Neural progenitor cell (in vitro differentiated cells): ENCODE measurements around the gene ABL2. TPM values are rescaled to one million over a fixed set of nuclear protein-coding genes. Genes with fewer than 3 reads are reported as not detected.

ENCODE experiments used
- DNase-seq: peaks from one replicate; pipeline ENCODE4 v3.0.0-alpha.2; 2016; ENCODE audit warnings: low spot score
- H2AFZ ChIP-seq: fragments of 200-600 bp; sonication (generic); replicated peaks from 2 replicates; pipeline ENCODE4 v1.6.1; 2016; ENCODE audit warnings: antibody characterized with exemption
- H3F3A ChIP-seq: fragments of 200-600 bp; sonication (generic); 2 replicates; pipeline ENCODE4 v1.6.1; 2016; ENCODE audit warnings: antibody characterized with exemption, low read depth
- H3K27ac ChIP-seq: fragments of 200-600 bp; sonication (generic); 2 replicates; pipeline ENCODE4 v1.5.1; 2016; ENCODE audit warnings: mild to moderate bottlenecking
- H3K27me3 ChIP-seq: fragments of 200-600 bp; sonication (generic); 2 replicates; pipeline ENCODE4 v1.6.1; 2016; ENCODE audit warnings: mild to moderate bottlenecking, moderate library complexity
- H3K36me3 ChIP-seq: fragments of 200-600 bp; sonication (generic); 2 replicates; pipeline ENCODE4 v1.5.1; 2016
- H3K4me1 ChIP-seq: fragments of 200-600 bp; sonication (generic); 2 replicates; pipeline ENCODE4 v1.6.1; 2016; ENCODE audit warnings: mixed run types
- H3K4me2 ChIP-seq: fragments of 200-600 bp; sonication (generic); 2 replicates; pipeline ENCODE4 v1.6.1; 2016
- H3K4me3 ChIP-seq: fragments of 200-600 bp; sonication (generic); 2 replicates; pipeline ENCODE4 v1.5.1; 2016
- H3K79me2 ChIP-seq: fragments of 200-600 bp; sonication (generic); 2 replicates; pipeline ENCODE4 v1.6.1; 2016; ENCODE audit warnings: low read depth
- H3K9ac ChIP-seq: fragments of 200-600 bp; sonication (generic); 2 replicates; pipeline ENCODE4 v1.6.1; 2016
- H3K9me3 ChIP-seq: fragments of 200-600 bp; sonication (generic); 2 replicates; pipeline ENCODE4 v1.5.1; 2016; ENCODE audit warnings: low read depth
- H4K20me1 ChIP-seq: fragments of 200-600 bp; sonication (generic); 2 replicates; pipeline ENCODE4 v1.6.1; 2016; ENCODE audit warnings: low read depth
- H3K27ac Mint-ChIP-seq: 3 replicates; pipeline ENCODE4 v1.8.0; 2021; ENCODE audit warnings: mixed read lengths
- H3K27me3 Mint-ChIP-seq: 2 replicates; pipeline ENCODE4 v1.8.0; 2022; ENCODE audit warnings: low read depth, mild to moderate bottlenecking, inconsistent platforms, moderate library complexity, mixed read lengths; ENCODE audit not compliant: insufficient read depth
- H3K36me3 Mint-ChIP-seq: 3 replicates; pipeline ENCODE4 v1.8.0; 2021; ENCODE audit warnings: mixed read lengths
- H3K4me1 Mint-ChIP-seq: 3 replicates; pipeline ENCODE4 v1.8.0; 2021; ENCODE audit warnings: mixed read lengths
- H3K4me3 Mint-ChIP-seq: 3 replicates; pipeline ENCODE4 v1.8.0; 2021; ENCODE audit warnings: mild to moderate bottlenecking, moderate library complexity, mixed read lengths
- H3K9me3 Mint-ChIP-seq: 3 replicates; pipeline ENCODE4 v1.8.0; 2020; ENCODE audit warnings: mixed read lengths
- CTCF ChIP-seq: fragments of 200-600 bp; sonication (generic); IDR thresholded peaks from 2 replicates; pipeline ENCODE4 v1.5.1; 2017; ENCODE audit warnings: antibody characterized with exemption, mild to moderate bottlenecking
- EZH2 ChIP-seq: fragments of 200-600 bp; sonication (generic); IDR thresholded peaks from 2 replicates; pipeline ENCODE4 v1.6.1; 2017; ENCODE audit warnings: antibody characterized with exemption, mild to moderate bottlenecking, moderate library complexity
- EZH2phosphoT487 ChIP-seq: fragments of 200-600 bp; sonication (generic); IDR thresholded peaks from 2 replicates; pipeline ENCODE4 v1.6.1; 2017; ENCODE audit warnings: antibody characterized with exemption
- total RNA-seq: library from RNA; depleted of rRNA; stranded (reverse); fragments of >200 nt; gene quantifications from 2 replicates; pipeline ENCODE4 v1.2.3, GENCODE V29; 2015; ENCODE audit warnings: low replicate concordance

The ABL2 gene
- total RNA-seq, 1 donor from 2014 or later = 17.9 TPM

GRCh38 chr1:179103999-179104398 lies 125.5 kb downstream of the ABL2 start:
- Histone ChIP-seq H3K79me2 (no peaks in the 10 kb centered on the region), H2AFZ (no peak overlapping the region), H3K27ac (no peak overlapping the region), H3K9me3 (no peaks in the 10 kb centered on the region), H4K20me1 (peaks cover 6% of the 10 kb centered on the region), H3F3A (no peaks in the 10 kb centered on the region), H3K36me3 (no peaks in the 10 kb centered on the region), H3K4me1 (no peaks in the 10 kb centered on the region), H3K9ac (no peak overlapping the region), H3K4me2 (no peak overlapping the region), H3K4me3 (no peak overlapping the region), H3K27me3 (no peaks in the 10 kb centered on the region)
- DNase-seq = no peak
- H3K4me1 Mint-ChIP-seq = no peaks in the 10 kb centered on the region
- no peaks in the 10 kb centered on the region for H3K9me3 Mint-ChIP-seq
- H3K27ac Mint-ChIP-seq = no peak overlapping the region
- peaks cover 20% of the 10 kb centered on the region for H3K36me3 Mint-ChIP-seq
- no peak overlapping the region for H3K4me3 Mint-ChIP-seq
- no peaks in the 10 kb centered on the region for H3K27me3 Mint-ChIP-seq
- TF ChIP-seq EZH2phosphoT487 (no peak), EZH2 (no peak), CTCF (no peak)

- no peaks in the 10 kb centered on the region for H3K27me3 Mint-ChIP-seq
- H3K36me3 Mint-ChIP-seq = peaks cover 13% of the 10 kb centered on the region
- no peaks in the 10 kb centered on the region for H3K79me2 ChIP-seq
- H3K9ac ChIP-seq = no peak overlapping the region
- no peaks in the 10 kb centered on the region for H3K4me1 ChIP-seq
- no peak overlapping the region for H3K27ac Mint-ChIP-seq
- H3K9me3 Mint-ChIP-seq = no peaks in the 10 kb centered on the region
- H3K9me3 ChIP-seq = no peaks in the 10 kb centered on the region
- H3K27me3 ChIP-seq = no peaks in the 10 kb centered on the region
- no peaks in the 10 kb centered on the region for H3K36me3 ChIP-seq
- H3F3A ChIP-seq = no peaks in the 10 kb centered on the region
- no peak overlapping the region for H3K4me2 ChIP-seq
- no peak overlapping the region for H2AFZ ChIP-seq
- no peak overlapping the region for H3K4me3 Mint-ChIP-seq
- DNase-seq = no peak
- H3K27ac ChIP-seq = no peak overlapping the region
- H3K4me1 Mint-ChIP-seq = no peaks in the 10 kb centered on the region
- H4K20me1 ChIP-seq = peaks cover 6% of the 10 kb centered on the region
- H3K4me3 ChIP-seq = no peak overlapping the region
- TF ChIP-seq CTCF (no peak), EZH2 (no peak), EZH2phosphoT487 (no peak)
These were observed 127.9 kb downstream of the ABL2 start for GRCh38 chr1:179101566-179101965.

GRCh38 chr1:179099891-179100290 lies 129.6 kb downstream of the ABL2 start:
- Histone ChIP-seq H4K20me1 (peaks cover 1% of the 10 kb centered on the region), H2AFZ (no peak overlapping the region), H3K4me2 (no peak overlapping the region), H3K9ac (no peak overlapping the region), H3K4me1 (no peaks in the 10 kb centered on the region), H3F3A (no peaks in the 10 kb centered on the region), H3K79me2 (no peaks in the 10 kb centered on the region), H3K27ac (no peak overlapping the region), H3K9me3 (no peaks in the 10 kb centered on the region), H3K27me3 (no peaks in the 10 kb centered on the region), H3K36me3 (no peaks in the 10 kb centered on the region), H3K4me3 (no peak overlapping the region)
- no peak for DNase-seq
- no peak overlapping the region for H3K27ac Mint-ChIP-seq
- H3K4me3 Mint-ChIP-seq = no peak overlapping the region
- peaks cover 19% of the 10 kb centered on the region for H3K36me3 Mint-ChIP-seq
- H3K27me3 Mint-ChIP-seq = no peaks in the 10 kb centered on the region
- no peaks in the 10 kb centered on the region for H3K4me1 Mint-ChIP-seq
- TF ChIP-seq EZH2 (no peak), EZH2phosphoT487 (no peak), CTCF (no peak)
- no peaks in the 10 kb centered on the region for H3K9me3 Mint-ChIP-seq

GRCh38 chr1:179095924-179096323 lies 133.6 kb downstream of the ABL2 start:
- no peak for DNase-seq
- no peaks in the 10 kb centered on the region for H3K4me1 ChIP-seq
- no peaks in the 10 kb centered on the region for H4K20me1 ChIP-seq
- no peak overlapping the region for H3K4me2 ChIP-seq
- H2AFZ ChIP-seq = no peak overlapping the region
- no peaks in the 10 kb centered on the region for H3K9me3 Mint-ChIP-seq
- H3K36me3 ChIP-seq = no peaks in the 10 kb centered on the region
- no peaks in the 10 kb centered on the region for H3K4me1 Mint-ChIP-seq
- H3K36me3 Mint-ChIP-seq = peaks cover 29% of the 10 kb centered on the region
- H3K9ac ChIP-seq = no peak overlapping the region
- no peak overlapping the region for H3K4me3 ChIP-seq
- H3K79me2 ChIP-seq = no peaks in the 10 kb centered on the region
- no peaks in the 10 kb centered on the region for H3F3A ChIP-seq
- no peak overlapping the region for H3K4me3 Mint-ChIP-seq
- no peaks in the 10 kb centered on the region for H3K27me3 Mint-ChIP-seq
- H3K9me3 ChIP-seq = no peaks in the 10 kb centered on the region
- H3K27ac Mint-ChIP-seq = no peak overlapping the region
- no peaks in the 10 kb centered on the region for H3K27me3 ChIP-seq
- H3K27ac ChIP-seq = no peak overlapping the region
- TF ChIP-seq EZH2phosphoT487 = no peak
- TF ChIP-seq CTCF = no peak
- no peak for TF ChIP-seq EZH2
